Right lobe of liver (tissue), 6 donors: ENCODE data around the gene SCYGR3. TPM values are rescaled to one million over a fixed set of nuclear protein-coding genes. Genes with fewer than 3 reads are reported as not detected.

Experiments used
- ATAC-seq, 4 donors: fragments of 200-7000 bp; cut with Tn5 transposase; one replicate each; pipeline ENCODE4 v1.9.1; 2020; ENCODE audit warnings: mild to moderate bottlenecking in 4 of 4, moderate library complexity in 4 of 4
- DNase-seq, 3 donors: peaks; one replicate each; pipeline ENCODE4 v3.0.0-alpha.2; 2020
- H3K27ac ChIP-seq, 3 donors: fragments of 200-600 bp; one replicate each; pipeline ENCODE4 v1.8.0; 2022
- H3K27me3 ChIP-seq, 2 donors: fragments of 200-600 bp; one replicate each; pipeline ENCODE4 v1.8.0; 2022
- H3K36me3 ChIP-seq, 4 donors: fragments of 200-600 bp; sonication (generic) in 1 of 4; one replicate each; pipeline versions ENCODE4 v1.5.1 to v1.8.0; 2017 to 2022; ENCODE audit warnings: control low read depth in 1 of 4
- H3K4me1 ChIP-seq, 4 donors: fragments of 200-600 bp; sonication (generic) in 1 of 4; one replicate each; pipeline versions ENCODE4 v1.5.1 to v1.8.0; 2017 to 2022; ENCODE audit warnings: control low read depth in 1 of 4
- H3K4me3 ChIP-seq, 3 donors: fragments of 200-600 bp; one replicate each; pipeline ENCODE4 v1.8.0; 2022
- H3K9me3 ChIP-seq, 4 donors: fragments of 200-600 bp; sonication (generic) in 1 of 4; one replicate each; pipeline versions ENCODE4 v1.5.1 to v1.8.0; 2017 to 2022; ENCODE audit warnings: control low read depth in 1 of 4
- POLR2A ChIP-seq: fragments of 450-650 bp; IDR thresholded peaks from one replicate; pipeline ENCODE4 v1.6.1; 2017; ENCODE audit warnings: antibody characterized with exemption, mild to moderate bottlenecking
- WGBS: methylation state at CpG from one replicate; pipeline ENCODE4 v1.1.6; 2018; ENCODE audit warnings: low coverage, low lambda C conversion rate; ENCODE audit not compliant: insufficient coverage; ENCODE audit errors: missing lambda C conversion rate; 5-methylcytosine and 5-hydroxymethylcytosine counted together
- intact Hi-C, 2 donors: fragments of 100-400 bp; cut with DNase I; formaldehyde crosslinking; loops; one replicate each; pipeline versions ENCODE4 v1.11.2 to v1.14.1; 2022
- total RNA-seq, 6 experiments: library from RNA; depleted of rRNA in 2 of 6; stranded (reverse); fragments of >200 nt in 2 of 6; fragmentation: NEBNext Ultra II Directional in 3 of 6; extraction: Animal tissue kit (Norgen Biotek cat#: 25700) in 3 of 6; gene quantifications; one replicate each; pipeline versions ENCODE4 v1.1.0 to v1.2.4, GENCODE V29; 2016 to 2023
- TF ChIP-seq, protein P1 (sequence below), 4 donors: fragments of 200-600 bp in 3 of 4; fragments of 450-650 bp in 1 of 4; IDR thresholded peaks; one replicate each; pipeline versions ENCODE4 v1.5.1 to v1.8.0; 2016 to 2022; ENCODE audit warnings: antibody characterized with exemption in 4 of 4, mild to moderate bottlenecking in 2 of 4
- donor health status: DM: no; HTN: yes; CAD: no.
- donor health status: DM: no; HTN: no; CAD: no.
- donor health status: DM: no; HTN: no; CAD: no.
- donor health status: DM: no; HTN: yes; CAD: no.
- donor health status: DM: no; HTN: yes; CAD: no.

SCYGR3 gene
- total RNA-seq, 6 experiments from 2014 or later = not detected

GRCh38 chr2:227566012-227566411, 48.6 kb downstream of the SCYGR3 start:
- no peak overlapping the region for H3K4me3 ChIP-seq
- no peaks in the 10 kb centered on the region for H3K27me3 ChIP-seq
- DNase-seq (no peak), ATAC-seq (no peak)
- H3K9me3 ChIP-seq = no peaks in the 10 kb centered on the region
- WGBS = 58% methylated on average over 3 of the region's 3 CpGs
- peaks cover 0 to 2% (median 0%) of the 10 kb centered on the region in 4 donors for H3K36me3 ChIP-seq
- intact Hi-C loops = no loop called here
- H3K4me1 ChIP-seq = no peaks in the 10 kb centered on the region
- no peak overlapping the region for H3K27ac ChIP-seq
- no peak for TF ChIP-seq POLR2A
- TF ChIP-seq, protein P1, sequence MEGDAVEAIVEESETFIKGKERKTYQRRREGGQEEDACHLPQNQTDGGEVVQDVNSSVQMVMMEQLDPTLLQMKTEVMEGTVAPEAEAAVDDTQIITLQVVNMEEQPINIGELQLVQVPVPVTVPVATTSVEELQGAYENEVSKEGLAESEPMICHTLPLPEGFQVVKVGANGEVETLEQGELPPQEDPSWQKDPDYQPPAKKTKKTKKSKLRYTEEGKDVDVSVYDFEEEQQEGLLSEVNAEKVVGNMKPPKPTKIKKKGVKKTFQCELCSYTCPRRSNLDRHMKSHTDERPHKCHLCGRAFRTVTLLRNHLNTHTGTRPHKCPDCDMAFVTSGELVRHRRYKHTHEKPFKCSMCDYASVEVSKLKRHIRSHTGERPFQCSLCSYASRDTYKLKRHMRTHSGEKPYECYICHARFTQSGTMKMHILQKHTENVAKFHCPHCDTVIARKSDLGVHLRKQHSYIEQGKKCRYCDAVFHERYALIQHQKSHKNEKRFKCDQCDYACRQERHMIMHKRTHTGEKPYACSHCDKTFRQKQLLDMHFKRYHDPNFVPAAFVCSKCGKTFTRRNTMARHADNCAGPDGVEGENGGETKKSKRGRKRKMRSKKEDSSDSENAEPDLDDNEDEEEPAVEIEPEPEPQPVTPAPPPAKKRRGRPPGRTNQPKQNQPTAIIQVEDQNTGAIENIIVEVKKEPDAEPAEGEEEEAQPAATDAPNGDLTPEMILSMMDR (IDR thresholded peaks at IDR 0.05) = no peak

DNA sequence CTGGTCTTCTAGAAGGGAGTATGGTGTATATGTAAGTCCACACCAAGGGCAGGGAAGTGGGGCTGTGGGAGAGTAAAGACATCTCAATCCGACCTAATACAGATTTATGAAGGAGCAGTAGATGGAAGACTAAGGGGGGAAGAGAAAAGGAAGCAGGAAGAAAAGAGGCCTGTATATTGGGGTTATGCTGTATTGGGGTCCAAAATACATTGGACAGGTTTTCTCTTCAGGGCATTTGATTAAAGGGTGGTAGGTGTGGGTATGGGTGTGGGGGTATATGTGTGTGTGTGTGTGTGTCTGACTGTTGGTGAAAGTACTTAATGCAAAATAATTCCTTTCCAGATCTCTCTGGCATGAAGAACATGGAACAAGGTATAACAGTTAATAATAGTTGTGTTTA, 49.6 kb downstream of the SCYGR3 start:
- WGBS = 100% methylated on average over 1 of the region's 1 CpG
- no peak for DNase-seq
- intact Hi-C loops = no loop called here
- no peaks in the 10 kb centered on the region for H3K4me1 ChIP-seq
- no peak overlapping the region for H3K27ac ChIP-seq
- TF ChIP-seq, protein P1 (IDR thresholded peaks at IDR 0.05) = no peak
- TF ChIP-seq POLR2A = no peak
- H3K9me3 ChIP-seq = no peaks in the 10 kb centered on the region
- peaks cover 0 to 2% (median 0%) of the 10 kb centered on the region in 4 donors for H3K36me3 ChIP-seq
- no peak for ATAC-seq
- H3K4me3 ChIP-seq = no peak overlapping the region
- no peaks in the 10 kb centered on the region for H3K27me3 ChIP-seq

Other genes starting within 250 kb of the SCYGR3 start
- not detected for gene TM4SF20, start 235.5 kb downstream of the SCYGR3 start, total RNA-seq
- not detected for gene SCYGR1, start 226.9 kb downstream of the SCYGR3 start, total RNA-seq
- 10 to 100 TPM; 25.2 to 70.0 (median 39.5) TPM for gene AGFG1, start 142.7 kb downstream of the SCYGR3 start, total RNA-seq
- gene SCYGR2, start 15.9 kb downstream of the SCYGR3 start, total RNA-seq = not detected
- gene SCYGR4, start 2.7 kb upstream of the SCYGR3 start, total RNA-seq = not detected
- not detected for gene SCYGR5, start 52.0 kb upstream of the SCYGR3 start, total RNA-seq
- 10 to 100 TPM; 13.7 to 44.1 (median 16.8) TPM for gene SLC19A3, start 103.2 kb upstream of the SCYGR3 start, total RNA-seq
- gene SCYGR6, start 109.9 kb upstream of the SCYGR3 start, total RNA-seq = not detected
- not detected for gene SCYGR7, start 113.5 kb upstream of the SCYGR3 start, total RNA-seq
- gene SCYGR8, start 131.1 kb upstream of the SCYGR3 start, total RNA-seq = not detected
- 100 to 1,000 TPM in 2 of 6 experiments, 10 to 100 TPM in 1, under 1 TPM in 1, not detected in 2; 0.88 to 111 (median 76.4) TPM for gene CCL20, start 199.0 kb upstream of the SCYGR3 start, total RNA-seq